Mucosa of rectum (tissue), 2 donors: ENCODE measurements around the gene MSH3.
A peak's percentile ranks its signal among the peaks of the same experiment; 100 is the strongest.

ENCODE experiments used
- H3K27ac ChIP-seq, 2 donors: one replicate each; pipeline ENCODE4 v1.7.0; 2013; ENCODE audit warnings: inconsistent platforms in 2 of 2, low read depth in 2 of 2, low read length in 2 of 2
- H3K27me3 ChIP-seq, 2 donors: one replicate each; pipeline ENCODE4 v1.7.0; 2013; ENCODE audit warnings: low read length in 2 of 2; ENCODE audit not compliant: control insufficient read depth in 2 of 2, insufficient read depth in 2 of 2
- H3K36me3 ChIP-seq, 2 donors: one replicate each; pipeline ENCODE4 v1.7.0; 2013; ENCODE audit warnings: low read length in 2 of 2; ENCODE audit not compliant: control insufficient read depth in 2 of 2, insufficient read depth in 2 of 2
- H3K4me1 ChIP-seq, 2 donors: one replicate each; pipeline ENCODE4 v1.7.0; 2013; ENCODE audit warnings: low read length in 2 of 2, mild to moderate bottlenecking in 1 of 2; ENCODE audit not compliant: control insufficient read depth in 2 of 2, insufficient read depth in 2 of 2
- H3K4me3 ChIP-seq, 2 donors: one replicate each; pipeline ENCODE4 v1.7.0; 2013; ENCODE audit warnings: low read length in 2 of 2
- H3K9ac ChIP-seq, 2 donors: one replicate each; pipeline ENCODE4 v1.7.0; 2013; ENCODE audit warnings: low read length in 2 of 2, low read depth in 1 of 2, mild to moderate bottlenecking in 1 of 2
- H3K9me3 ChIP-seq, 2 donors: one replicate each; pipeline ENCODE4 v1.7.0; 2013; ENCODE audit warnings: low read length in 2 of 2; ENCODE audit not compliant: control insufficient read depth in 2 of 2
- donor health status: healthy.
- donor health status: Normal muscosa, but diverticular disease.

MSH3 gene

GRCh38 chr5:80623999-80624398 is 30.5 kb upstream of the MSH3 start:
- Histone ChIP-seq H3K27ac (peak overlapping the region in 1 of 2 donors; percentile 13), H3K9ac (no peak overlapping the region), H3K36me3 (no peaks in the 10 kb centered on the region), H3K4me3 (no peak overlapping the region), H3K27me3 (no peaks in the 10 kb centered on the region), H3K9me3 (no peaks in the 10 kb centered on the region), H3K4me1 (peaks cover 0 to 5% of the 10 kb centered on the region in 2 donors)

- Histone ChIP-seq H3K9me3 (no peaks in the 10 kb centered on the region), H3K27me3 (no peaks in the 10 kb centered on the region), H3K9ac (no peak overlapping the region), H3K36me3 (peaks cover 0 to 5% of the 10 kb centered on the region in 2 donors), H3K4me3 (no peak overlapping the region), H3K27ac (no peak overlapping the region), H3K4me1 (peaks cover 0 to 5% of the 10 kb centered on the region in 2 donors)
These were observed 29.2 kb upstream of the MSH3 start for GRCh38 chr5:80625230-80625629.

GRCh38 chr5:80629281-80629680 is 25.2 kb upstream of the MSH3 start:
- no peak overlapping the region for H3K9ac ChIP-seq
- H3K27me3 ChIP-seq = no peaks in the 10 kb centered on the region
- H3K36me3 ChIP-seq = peaks cover 0 to 10% of the 10 kb centered on the region in 2 donors
- H3K4me1 ChIP-seq = no peaks in the 10 kb centered on the region
- H3K27ac ChIP-seq = no peak overlapping the region
- H3K4me3 ChIP-seq = no peak overlapping the region
- no peaks in the 10 kb centered on the region for H3K9me3 ChIP-seq

GRCh38 chr5:80631278-80632259 is 22.9 kb upstream of the MSH3 start:
- no peaks in the 10 kb centered on the region for H3K4me1 ChIP-seq
- H3K9me3 ChIP-seq = no peaks in the 10 kb centered on the region
- H3K27me3 ChIP-seq = no peaks in the 10 kb centered on the region
- peaks cover 0 to 10% of the 10 kb centered on the region in 2 donors for H3K36me3 ChIP-seq
- no peak overlapping the region for H3K4me3 ChIP-seq
- H3K9ac ChIP-seq = no peak overlapping the region
- no peak overlapping the region for H3K27ac ChIP-seq

DNA sequence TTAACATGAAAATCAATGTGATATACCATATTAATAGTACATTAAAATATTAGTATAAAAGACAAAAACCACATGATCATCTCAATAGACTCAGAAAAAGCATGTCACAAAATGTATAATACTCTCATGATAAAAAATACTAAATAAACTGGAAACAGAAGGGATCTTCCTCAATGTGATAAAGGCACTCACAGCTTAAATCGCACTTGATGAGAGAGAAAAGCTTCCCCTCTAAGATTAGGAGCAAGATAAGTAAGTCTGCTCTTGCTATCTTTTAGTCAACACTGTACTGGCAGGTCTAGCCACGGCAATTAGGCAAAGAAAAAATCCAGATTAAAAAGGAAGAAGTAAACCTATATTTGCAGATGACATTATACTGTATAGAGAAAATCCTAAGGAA is 21.8 kb upstream of the MSH3 start:
- Histone ChIP-seq H3K27ac (no peak overlapping the region), H3K4me3 (no peak overlapping the region), H3K36me3 (peaks cover 4 to 10% of the 10 kb centered on the region in 2 donors), H3K9me3 (no peaks in the 10 kb centered on the region), H3K9ac (no peak overlapping the region), H3K4me1 (no peaks in the 10 kb centered on the region), H3K27me3 (no peaks in the 10 kb centered on the region)

- Histone ChIP-seq H3K4me3 (no peak overlapping the region), H3K27me3 (no peaks in the 10 kb centered on the region), H3K4me1 (no peaks in the 10 kb centered on the region), H3K9ac (no peak overlapping the region), H3K36me3 (peaks cover 4 to 10% of the 10 kb centered on the region in 2 donors), H3K9me3 (no peaks in the 10 kb centered on the region), H3K27ac (no peak overlapping the region)
These were observed 20.3 kb upstream of the MSH3 start for GRCh38 chr5:80634193-80634592.

DNA sequence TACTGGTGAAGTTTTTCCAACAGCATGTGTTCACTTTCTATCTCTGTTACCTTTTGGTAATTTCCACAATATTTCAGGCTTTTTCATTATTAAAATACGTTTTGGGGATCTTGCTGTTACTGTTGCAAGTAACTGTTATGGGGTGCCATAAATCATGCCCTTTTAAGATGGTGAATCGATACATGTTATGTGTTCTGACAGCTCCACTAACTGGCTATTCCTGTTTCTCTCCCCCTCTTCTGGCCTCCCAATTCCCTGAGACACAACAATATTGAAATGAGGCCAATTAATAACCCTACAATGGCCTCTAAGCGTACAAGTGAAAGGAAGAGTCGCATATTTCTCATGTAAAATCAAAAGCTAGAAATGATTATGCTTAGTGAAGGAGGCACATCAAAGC is 13.1 kb upstream of the MSH3 start:
- Histone ChIP-seq H3K27me3 (no peaks in the 10 kb centered on the region), H3K9ac (no peak overlapping the region), H3K4me1 (no peaks in the 10 kb centered on the region), H3K36me3 (peaks cover 4 to 16% of the 10 kb centered on the region in 2 donors), H3K27ac (no peak overlapping the region), H3K4me3 (no peak overlapping the region), H3K9me3 (no peaks in the 10 kb centered on the region)

DNA sequence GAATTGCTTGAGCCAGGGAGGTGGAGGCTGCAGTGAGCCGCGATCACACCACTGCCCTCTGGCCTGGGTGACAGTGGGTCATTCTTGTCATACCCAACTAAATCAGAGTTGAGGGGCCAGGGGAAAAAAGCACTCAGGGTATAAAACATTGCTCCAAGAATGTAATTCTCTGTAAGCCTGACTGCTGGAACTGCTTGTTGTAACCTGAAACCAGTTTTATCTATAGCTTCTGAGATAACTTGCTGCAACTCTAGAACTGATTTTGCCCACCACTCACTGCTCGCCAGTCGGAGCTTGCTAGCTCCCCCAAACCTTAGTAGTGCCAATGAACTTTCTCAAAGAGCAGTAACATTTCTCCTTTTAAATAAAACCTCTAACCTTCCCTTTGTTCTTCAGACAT is 9.6 kb upstream of the MSH3 start:
- H3K27ac ChIP-seq = no peak overlapping the region
- no peak overlapping the region for H3K9ac ChIP-seq
- H3K36me3 ChIP-seq = peaks cover 0 to 17% of the 10 kb centered on the region in 2 donors
- H3K27me3 ChIP-seq = no peaks in the 10 kb centered on the region
- H3K4me1 ChIP-seq = no peaks in the 10 kb centered on the region
- H3K4me3 ChIP-seq = no peak overlapping the region
- no peaks in the 10 kb centered on the region for H3K9me3 ChIP-seq

- Histone ChIP-seq H3K4me3 (no peak overlapping the region), H3K36me3 (peaks cover 0 to 7% of the 10 kb centered on the region in 2 donors), H3K4me1 (no peaks in the 10 kb centered on the region), H3K9me3 (no peaks in the 10 kb centered on the region), H3K27ac (no peak overlapping the region), H3K9ac (no peak overlapping the region), H3K27me3 (no peaks in the 10 kb centered on the region)
These were observed 7.5 kb upstream of the MSH3 start for GRCh38 chr5:80646926-80647325.

DNA sequence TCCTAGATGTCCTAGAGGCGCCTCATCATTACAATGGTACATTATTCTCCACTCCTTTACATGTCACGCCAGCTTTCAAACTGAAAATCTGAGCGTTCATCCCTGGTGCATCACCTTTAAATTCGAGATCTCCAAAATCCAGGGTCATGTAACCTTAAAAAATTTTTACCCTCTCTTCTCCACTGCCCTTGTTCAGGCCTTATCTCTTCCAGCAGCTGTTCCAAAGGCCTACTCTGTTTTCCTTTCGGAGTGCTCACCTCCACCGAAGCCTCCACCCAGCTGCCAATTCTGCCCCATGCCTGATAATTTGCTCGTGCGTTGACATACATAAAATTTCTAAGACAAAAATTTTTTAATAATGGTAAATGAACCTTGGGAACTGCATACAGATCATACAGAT is 950 bp upstream of the MSH3 start:
- H3K9ac ChIP-seq = peak overlapping the region; percentile 62 to 63
- no peaks in the 10 kb centered on the region for H3K9me3 ChIP-seq
- H3K4me3 ChIP-seq = peak overlapping the region; percentile 76
- H3K36me3 ChIP-seq = peaks cover 5 to 14% of the 10 kb centered on the region in 2 donors
- no peak overlapping the region for H3K27ac ChIP-seq
- H3K4me1 ChIP-seq = peaks cover 5 to 15% of the 10 kb centered on the region in 2 donors
- H3K27me3 ChIP-seq = no peaks in the 10 kb centered on the region
